Activated CD4-positive, alpha-beta T cell treated with anti-CD3 and anti-CD28 coated beads, Interleukin-2, amount 50 U/mL, for 48 hours (primary cell): ENCODE results near the gene PPP6R3.

Source experiments
- DNase-seq, 2 experiments: peaks; one replicate each; pipeline ENCODE4 v3.0.0-alpha.2; 2020

PPP6R3 gene

DNA sequence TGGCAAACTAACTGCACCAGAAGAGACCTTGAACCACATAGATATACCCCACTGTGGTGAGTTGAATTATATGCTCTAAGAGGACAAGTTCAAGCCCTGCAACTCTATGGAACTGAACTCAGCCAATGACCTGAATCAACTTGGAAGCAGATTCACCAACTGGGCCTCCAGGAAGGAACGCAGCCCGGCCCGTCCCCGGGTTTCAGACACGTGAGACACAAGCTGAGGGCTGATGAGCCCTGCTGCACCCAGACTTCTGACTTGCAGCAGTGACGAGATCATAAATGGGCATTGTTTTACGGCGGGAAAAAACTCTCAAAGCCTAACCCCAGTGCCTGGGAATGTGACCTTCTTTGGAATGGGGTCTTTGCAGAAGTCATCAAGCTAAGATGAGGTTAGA lies 195.3 kb downstream of the PPP6R3 start:
- no peak for DNase-seq

DNA sequence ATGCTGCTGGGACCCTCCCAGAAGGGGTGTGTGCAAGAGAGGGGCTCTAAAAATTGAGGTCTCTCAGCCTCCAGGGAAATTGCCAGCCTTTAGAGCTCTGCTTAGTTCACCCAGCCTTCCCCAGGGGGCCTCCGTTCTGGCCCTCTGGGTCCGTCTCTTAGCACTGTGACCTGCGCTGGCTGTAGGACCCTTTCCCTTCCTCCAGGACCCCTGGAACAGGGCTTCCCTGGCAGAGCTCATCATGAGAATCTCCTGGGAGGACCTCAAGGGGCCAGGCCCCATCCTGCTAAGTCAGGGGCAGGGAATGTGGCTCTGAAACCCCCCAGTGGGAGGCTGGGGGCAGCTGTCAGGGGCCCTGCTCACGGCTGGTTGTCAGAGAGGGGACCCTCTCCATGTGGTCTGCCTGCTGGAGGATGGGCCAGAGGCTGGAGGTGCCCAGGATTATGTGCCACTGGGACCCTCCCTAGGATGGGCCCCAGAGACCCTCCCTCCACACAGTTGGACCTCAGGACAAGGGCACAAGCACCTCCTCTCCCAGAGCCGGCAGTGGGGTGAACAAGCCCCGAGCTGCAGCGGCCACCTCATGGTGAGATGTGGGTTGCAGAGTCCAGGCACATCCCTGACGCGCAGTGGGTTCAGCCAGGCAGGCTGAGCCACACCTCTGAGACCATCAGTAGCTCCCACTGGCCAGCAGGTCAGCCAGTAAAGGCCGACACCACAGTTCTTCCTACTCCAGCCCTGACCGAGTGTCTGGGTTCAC lies 196.6 kb downstream of the PPP6R3 start:
- DNase-seq = no peak

DNA sequence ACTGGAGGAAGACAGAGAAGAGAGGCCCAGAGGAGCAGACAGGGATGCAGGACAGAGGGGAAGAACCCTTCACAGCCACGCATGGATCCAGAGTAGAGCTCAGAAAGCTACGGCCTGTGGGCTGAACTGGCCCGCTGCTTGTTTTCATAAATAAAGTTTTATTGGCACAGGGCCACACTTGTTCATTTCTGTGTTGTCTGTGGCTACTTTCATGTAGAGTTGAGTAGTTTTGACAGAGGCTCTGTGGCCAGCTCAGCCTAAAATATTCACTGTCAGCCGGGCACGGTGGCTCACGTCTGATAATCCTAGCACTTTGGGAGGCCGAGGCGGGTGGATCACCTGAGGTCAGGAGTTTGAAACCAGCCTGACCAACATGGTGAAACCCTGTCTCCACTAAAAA lies 197.5 kb downstream of the PPP6R3 start:
- DNase-seq = no peak

DNA sequence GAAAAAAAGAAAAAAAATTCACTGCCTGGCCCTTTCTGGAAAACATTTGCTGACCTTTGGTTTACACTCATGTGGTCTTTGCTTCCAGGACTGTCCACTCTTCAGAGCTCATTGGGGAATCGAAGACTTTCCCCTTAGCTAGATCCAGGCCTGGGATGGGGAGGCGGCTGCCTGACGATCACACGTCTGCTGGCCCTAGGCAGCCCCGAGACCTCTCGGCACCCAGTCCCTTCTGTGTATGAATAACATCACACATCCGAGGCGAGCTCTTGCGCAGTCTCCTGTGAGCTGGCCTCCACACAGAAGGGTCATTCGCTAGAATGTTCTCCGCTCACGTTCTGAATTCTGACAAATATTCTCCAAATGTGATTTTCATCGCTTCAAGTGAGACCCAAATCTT lies 198.1 kb downstream of the PPP6R3 start:
- no peak for DNase-seq

DNA sequence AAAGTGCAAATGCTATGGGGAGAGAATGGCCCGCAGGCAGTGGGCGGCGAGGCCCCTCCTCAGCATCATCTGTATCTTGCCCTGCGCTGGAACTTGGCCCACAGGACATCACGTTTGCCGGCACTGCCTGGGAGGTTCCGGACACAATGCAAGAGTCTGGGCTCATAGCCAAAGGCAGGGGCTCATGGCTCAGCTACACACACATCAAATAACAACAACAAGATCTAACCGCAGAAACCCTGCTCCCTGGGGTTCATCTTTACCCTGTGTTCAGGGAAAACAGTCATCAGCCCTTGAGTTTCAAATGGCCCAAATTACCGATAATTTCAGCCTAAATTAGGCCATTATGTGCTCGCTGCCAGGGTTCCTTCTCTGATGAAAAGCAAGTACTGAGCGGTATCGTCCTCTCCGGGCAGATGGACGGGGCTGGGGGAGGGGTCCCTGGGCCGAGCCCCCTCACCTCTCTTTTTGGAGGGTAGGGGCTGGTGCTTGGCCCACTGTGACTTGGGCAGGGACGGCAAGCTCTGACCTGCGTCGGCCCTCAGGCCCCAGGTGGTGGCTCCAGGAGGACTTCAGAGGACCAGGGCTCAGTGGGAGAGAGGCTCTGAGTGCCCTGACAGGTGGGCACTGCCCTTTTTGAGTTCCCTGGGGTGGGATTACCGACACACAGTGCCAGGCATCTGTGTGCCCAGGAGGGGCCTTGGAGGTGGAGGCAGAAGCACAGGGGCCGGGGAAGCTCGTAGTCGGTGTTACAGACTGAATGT lies 198.8 kb downstream of the PPP6R3 start:
- no peak for DNase-seq

DNA sequence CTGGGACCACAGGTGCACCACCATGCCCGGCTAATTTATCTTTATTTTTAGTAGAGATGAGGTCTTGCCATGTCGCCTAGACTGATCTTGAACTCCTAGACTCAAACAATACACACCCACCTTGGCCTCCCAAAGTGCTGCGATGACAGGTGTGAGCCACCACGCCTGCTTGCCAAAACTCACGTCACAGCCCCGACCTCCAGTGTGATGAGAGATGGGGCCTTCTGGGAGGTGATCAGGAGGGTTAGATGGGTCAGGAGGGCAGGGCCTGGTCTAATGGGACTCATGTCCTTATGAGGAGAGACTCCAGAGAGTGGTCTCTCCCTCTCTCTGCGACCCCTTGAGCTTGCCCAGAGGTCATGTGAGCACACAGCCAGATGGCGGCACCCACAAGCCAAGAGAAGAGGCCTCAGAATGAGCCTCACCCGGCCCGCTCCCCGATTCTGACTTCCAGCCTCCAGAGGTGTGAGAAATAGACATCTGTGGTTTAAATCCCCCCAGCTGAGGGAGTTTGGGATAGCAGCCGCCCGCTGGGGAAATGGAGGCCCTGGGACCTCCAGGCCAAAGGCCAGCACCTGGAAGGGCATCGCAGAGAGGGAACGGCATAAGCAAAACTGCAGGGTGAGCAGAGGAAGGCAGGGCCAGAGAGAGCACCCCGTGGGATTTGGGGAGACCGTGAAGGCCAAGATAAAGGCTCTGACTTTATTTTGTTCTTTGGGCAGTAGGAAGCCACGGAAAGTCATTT lies 199.7 kb downstream of the PPP6R3 start:
- no peak for DNase-seq

DNA sequence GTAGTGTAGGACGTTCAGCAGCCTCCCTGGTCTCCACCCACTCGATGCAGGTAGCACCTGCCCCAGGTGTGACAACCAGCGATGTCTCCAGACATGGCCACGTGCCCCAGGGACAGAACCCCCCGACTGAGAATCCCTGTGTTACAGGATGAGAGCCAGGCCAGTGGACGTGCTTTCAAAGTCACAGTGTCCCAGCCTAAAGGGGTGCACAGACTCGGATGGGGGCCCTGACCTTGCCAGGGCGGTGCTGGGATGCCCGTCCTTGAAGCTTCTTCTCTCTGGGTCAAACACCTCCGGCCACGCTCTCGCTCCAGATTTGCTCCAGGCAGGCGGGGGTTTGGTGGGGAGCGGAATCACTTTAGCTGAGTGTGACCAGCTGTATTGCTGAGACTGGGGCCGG lies 200.5 kb downstream of the PPP6R3 start:
- no peak for DNase-seq

DNA sequence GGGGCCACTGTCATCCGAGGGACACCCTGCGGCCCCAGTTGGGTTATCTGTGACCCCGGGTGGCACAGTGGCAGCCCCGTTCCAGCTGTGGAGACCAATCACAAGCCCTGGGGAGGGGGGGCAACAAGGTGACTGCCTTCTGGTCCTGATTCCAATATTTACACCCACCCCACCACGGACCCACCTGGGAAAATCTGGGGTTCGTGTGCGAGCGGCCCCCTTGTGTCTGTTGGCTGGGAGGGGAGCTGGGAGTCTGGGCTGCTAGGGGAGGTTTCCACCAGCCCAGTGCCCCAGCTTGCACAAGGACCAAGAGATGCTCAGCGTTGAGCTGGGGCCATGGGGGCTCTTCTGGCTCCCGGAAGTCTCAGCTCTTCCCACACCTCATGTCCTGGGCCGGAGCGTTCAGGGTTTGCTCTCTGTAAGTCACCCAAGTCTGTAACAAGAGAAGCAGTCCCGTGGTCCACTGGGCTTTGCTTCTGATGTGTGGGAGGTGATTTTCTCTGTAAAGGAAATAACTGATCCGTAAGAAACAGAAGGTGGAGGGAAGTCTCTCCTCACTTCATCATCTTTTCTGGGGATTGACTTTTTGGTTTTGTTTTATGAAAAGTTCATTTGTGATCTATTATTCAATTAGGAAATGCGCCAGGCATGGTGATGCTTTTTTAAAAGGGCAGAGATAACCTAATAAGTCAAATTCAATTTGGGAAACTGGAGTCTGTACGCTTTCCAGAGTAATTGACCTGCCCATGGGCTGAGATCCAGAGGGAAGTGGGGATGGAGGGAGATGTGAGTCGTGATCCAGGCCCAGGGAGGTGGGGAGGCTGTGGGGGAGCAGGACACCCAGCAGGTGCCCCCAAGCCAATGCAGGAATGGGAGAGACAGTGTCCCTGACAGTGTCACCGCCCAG lies 201.4 kb downstream of the PPP6R3 start:
- no peak for DNase-seq

DNA sequence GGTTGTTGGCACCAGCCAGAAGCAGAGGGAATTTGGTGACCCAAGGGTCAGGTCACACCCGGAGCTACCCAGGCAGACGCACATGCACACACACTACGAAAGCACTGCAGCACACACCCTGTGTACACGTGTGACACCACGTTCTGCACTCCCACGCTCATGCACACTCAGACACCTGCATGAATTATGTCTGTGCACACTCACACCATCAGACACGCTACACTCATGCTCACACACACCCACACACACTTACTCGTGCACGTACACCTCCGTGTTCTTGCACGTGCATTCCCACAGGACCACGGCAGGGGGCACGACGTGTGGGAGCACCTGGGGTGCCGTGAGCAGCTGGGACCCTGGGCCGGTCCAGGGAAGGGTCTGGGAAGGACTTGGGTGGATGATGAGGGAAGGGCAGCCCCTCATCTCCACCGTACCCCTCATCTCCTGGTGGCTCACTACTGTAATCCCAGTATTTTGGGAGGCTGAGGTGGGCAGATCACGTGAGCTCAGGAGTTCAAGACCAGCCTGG lies 203.0 kb downstream of the PPP6R3 start:
- no peak for DNase-seq

DNA sequence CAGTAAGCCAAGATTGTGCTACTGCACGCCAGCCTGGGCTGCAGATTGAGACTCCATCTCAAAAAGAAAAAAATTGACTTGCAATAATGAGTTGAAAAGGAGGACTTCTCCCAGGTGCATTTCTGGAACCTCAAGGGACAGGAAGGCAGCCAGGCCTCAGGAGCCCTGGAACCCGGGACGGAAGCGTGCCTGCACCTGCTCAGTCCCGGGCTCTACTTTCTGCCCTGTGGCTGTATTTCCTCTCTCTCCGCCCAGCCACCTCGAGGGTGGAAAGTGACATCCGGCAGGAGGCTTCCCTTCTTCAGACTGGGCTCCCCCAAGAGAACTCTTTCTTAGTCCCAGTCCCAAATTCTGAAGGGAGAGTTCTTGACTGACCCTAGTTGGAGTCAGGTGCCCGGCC lies 203.6 kb downstream of the PPP6R3 start:
- no peak for DNase-seq

DNA sequence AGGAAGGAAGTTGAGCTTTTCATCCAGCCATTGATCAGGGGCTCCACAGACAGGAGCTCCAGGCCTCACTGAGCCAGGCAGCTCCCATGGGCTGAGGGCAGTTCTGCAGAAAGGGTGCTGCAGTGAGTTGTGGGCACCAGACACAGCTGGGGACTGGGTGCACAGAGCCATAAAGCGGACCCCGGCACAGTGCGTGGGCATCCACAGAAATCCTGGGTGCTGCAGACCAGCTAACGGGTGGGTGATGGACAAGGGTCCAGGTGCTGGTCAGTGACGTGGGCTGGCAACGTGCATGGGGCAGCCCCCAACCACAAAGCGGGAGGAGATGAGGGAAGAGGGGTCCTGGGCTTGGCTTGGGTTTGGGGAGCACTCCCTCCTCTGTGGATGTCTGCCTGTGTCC lies 204.4 kb downstream of the PPP6R3 start:
- DNase-seq = no peak
